OCI-LY1 (cell line): ENCODE results near the gene GDF7.

ENCODE experiments used
- H2AFZ ChIP-seq: fragments of 200-600 bp; sonication (generic), shearing (Covaris generic); 2 replicates; pipeline ENCODE4 v1.6.0; 2014; ENCODE audit warnings: antibody characterized with exemption, mild to moderate bottlenecking, low read length
- H3F3A ChIP-seq: fragments of 200-600 bp; sonication (generic), shearing (Covaris generic); 2 replicates; pipeline ENCODE4 v1.6.0; 2014; ENCODE audit warnings: mild to moderate bottlenecking, antibody characterized with exemption, low read length, moderate library complexity; ENCODE audit not compliant: insufficient read depth
- H3K27ac ChIP-seq: fragments of 200-600 bp; sonication (generic); 2 replicates; pipeline ENCODE4 v1.5.1; 2014; ENCODE audit warnings: low read length, mixed run types, mild to moderate bottlenecking, low read depth; ENCODE audit not compliant: poor library complexity, severe bottlenecking
- H3K27me3 ChIP-seq: fragments of 200-600 bp; sonication (generic); 2 replicates; pipeline ENCODE4 v1.6.0; 2014; ENCODE audit warnings: antibody characterized with exemption, mild to moderate bottlenecking, low read length, moderate library complexity; ENCODE audit not compliant: insufficient read depth
- H3K36me3 ChIP-seq: fragments of 200-600 bp; sonication (generic); 2 replicates; pipeline ENCODE4 v1.6.1; 2014; ENCODE audit warnings: mild to moderate bottlenecking, antibody characterized with exemption, low read length, moderate library complexity, mixed read lengths; ENCODE audit not compliant: insufficient read depth
- H3K4me1 ChIP-seq: fragments of 200-600 bp; sonication (generic); 2 replicates; pipeline ENCODE4 v1.5.1; 2014; ENCODE audit warnings: mild to moderate bottlenecking, low read length, moderate library complexity; ENCODE audit not compliant: insufficient read depth, severe bottlenecking
- H3K4me2 ChIP-seq: fragments of 200-600 bp; sonication (generic), shearing (Covaris generic); 2 replicates; pipeline ENCODE4 v1.6.1; 2014; ENCODE audit warnings: low read length
- H3K4me3 ChIP-seq: fragments of 200-600 bp; sonication (generic); 2 replicates; pipeline ENCODE4 v1.5.1; 2014; ENCODE audit warnings: low read length, low read depth, mild to moderate bottlenecking, mixed read lengths; ENCODE audit not compliant: poor library complexity, severe bottlenecking
- H3K79me2 ChIP-seq: fragments of 200-600 bp; shearing (Covaris generic); 2 replicates; pipeline ENCODE4 v1.6.1; 2016; ENCODE audit warnings: mixed run types, low read length, mixed read lengths; ENCODE audit not compliant: insufficient read depth
- H3K9ac ChIP-seq: fragments of 200-600 bp; sonication (generic), shearing (Covaris generic); 2 replicates; pipeline ENCODE4 v1.6.1; 2014; ENCODE audit warnings: mild to moderate bottlenecking, low read length, mixed read lengths
- H3K9me2 ChIP-seq: fragments of 200-600 bp; sonication (generic), shearing (Covaris generic); 2 replicates; pipeline ENCODE4 v1.6.1; 2014; ENCODE audit warnings: low read depth, mild to moderate bottlenecking, low read length, mixed read lengths
- H3K9me3 ChIP-seq: fragments of 200-600 bp; shearing (Covaris generic); 2 replicates; pipeline ENCODE4 v1.6.1; 2014; ENCODE audit warnings: low read length, mixed read lengths
- H4K20me1 ChIP-seq: fragments of 200-600 bp; sonication (generic), shearing (Covaris generic); 2 replicates; pipeline ENCODE4 v1.6.0; 2016; ENCODE audit warnings: mild to moderate bottlenecking, low read length; ENCODE audit not compliant: insufficient read depth
- CTCF ChIP-seq: fragments of 200-600 bp; sonication (generic), shearing (Covaris generic); IDR thresholded peaks from 2 replicates; pipeline ENCODE4 v1.5.1; 2017; ENCODE audit warnings: mild to moderate bottlenecking, antibody characterized with exemption, low read length, moderate library complexity, mixed read lengths
- EZH2 ChIP-seq: fragments of 200-600 bp; sonication (generic), shearing (Covaris generic); IDR thresholded peaks from 2 replicates; pipeline ENCODE4 v1.8.0; 2017; ENCODE audit warnings: borderline replicate concordance, mixed run types, mild to moderate bottlenecking, antibody characterized with exemption, low read length, moderate library complexity, mixed read lengths

GDF7 gene

DNA sequence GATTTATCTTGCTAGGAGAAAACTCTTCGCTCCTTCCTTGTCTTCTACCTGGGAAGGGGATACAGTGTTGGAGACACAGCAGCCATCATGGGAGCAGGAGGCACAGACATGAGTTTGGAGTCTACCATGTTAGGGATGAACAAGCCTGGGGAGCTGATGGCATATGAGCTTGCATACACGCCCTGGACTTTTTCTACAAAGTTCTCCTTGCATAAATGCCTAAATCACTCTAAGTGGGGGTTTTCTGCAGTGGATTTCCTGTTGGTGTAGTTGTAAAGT lies 12.5 kb upstream of the GDF7 start:
- Histone ChIP-seq H3K4me1 (peaks cover 17% of the 10 kb centered on the region), H3K9me3 (no peaks in the 10 kb centered on the region), H2AFZ (no peak overlapping the region), H3K9ac (no peak overlapping the region), H3F3A (no peaks in the 10 kb centered on the region), H3K4me2 (no peak overlapping the region), H3K9me2 (no peaks in the 10 kb centered on the region), H3K27ac (no peak overlapping the region), H3K4me3 (no peak overlapping the region), H4K20me1 (no peaks in the 10 kb centered on the region), H3K27me3 (0 out of 2 replicates have a peak, but pooled peaks cover 3% of the 10 kb centered on the region), H3K36me3 (no peaks in the 10 kb centered on the region), H3K79me2 (no peaks in the 10 kb centered on the region)
- TF ChIP-seq CTCF (no peak), EZH2 (no peak)

DNA sequence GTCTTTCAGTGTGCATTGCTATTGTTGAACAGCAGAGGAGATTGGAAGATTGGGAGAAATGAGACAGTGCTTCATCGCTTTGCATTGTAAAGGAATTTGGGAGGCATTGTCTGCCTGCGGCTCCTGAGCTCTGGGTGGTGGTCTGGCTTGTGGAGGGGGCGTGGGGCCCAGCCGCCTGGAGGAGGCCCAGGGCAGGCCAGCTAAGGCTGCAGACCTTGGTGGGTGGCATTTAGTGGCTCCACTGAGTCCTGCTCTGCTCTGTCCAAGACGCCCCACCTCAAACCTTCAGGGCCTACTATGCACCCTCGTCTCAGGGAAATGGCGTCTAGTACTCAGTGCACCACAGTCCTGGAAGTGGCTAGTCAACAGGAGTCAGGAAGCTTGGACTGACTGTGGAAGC lies 10.4 kb upstream of the GDF7 start:
- H3K9ac ChIP-seq: no peak overlapping the region
- H3K9me2 ChIP-seq: no peaks in the 10 kb centered on the region
- H4K20me1 ChIP-seq: no peaks in the 10 kb centered on the region
- H3K36me3 ChIP-seq: no peaks in the 10 kb centered on the region
- H3K79me2 ChIP-seq: no peaks in the 10 kb centered on the region
- no peak overlapping the region for H3K4me2 ChIP-seq
- H2AFZ ChIP-seq: no peak overlapping the region
- no peaks in the 10 kb centered on the region for H3K9me3 ChIP-seq
- H3F3A ChIP-seq: no peaks in the 10 kb centered on the region
- H3K27me3 ChIP-seq: 0 out of 2 replicates have a peak, but pooled peaks cover 3% of the 10 kb centered on the region
- H3K4me3 ChIP-seq: no peak overlapping the region
- H3K4me1 ChIP-seq: peaks cover 3% of the 10 kb centered on the region
- no peak for TF ChIP-seq EZH2
- TF ChIP-seq CTCF: no peak
- no peak overlapping the region for H3K27ac ChIP-seq

- Histone ChIP-seq H3K9ac (no peak overlapping the region), H3K4me2 (no peak overlapping the region), H2AFZ (no peak overlapping the region), H3K4me3 (no peak overlapping the region), H3K27me3 (0 out of 2 replicates have a peak, but pooled peaks cover 3% of the 10 kb centered on the region), H3K9me2 (no peaks in the 10 kb centered on the region), H3K36me3 (no peaks in the 10 kb centered on the region), H3K27ac (no peak overlapping the region), H4K20me1 (no peaks in the 10 kb centered on the region), H3F3A (no peaks in the 10 kb centered on the region), H3K79me2 (no peaks in the 10 kb centered on the region), H3K9me3 (no peaks in the 10 kb centered on the region), H3K4me1 (no peaks in the 10 kb centered on the region)
- TF ChIP-seq CTCF (no peak), EZH2 (no peak)
Measured at GRCh38 chr2:20657522-20658235, 9.3 kb upstream of the GDF7 start.
